GM21423 (cell line): ENCODE data around the gene MMRN2.

Experiments
- ATAC-seq: cut with Tn5 transposase; IDR thresholded peaks from one replicate; pipeline ENCODE4 v1.9.1; 2021; ENCODE audit warnings: mild to moderate bottlenecking, moderate library complexity; ENCODE audit not compliant: unreplicated experiment

MMRN2 gene

GRCh38 chr10:86898511-86898910 lies 58.9 kb downstream of the MMRN2 start:
- no peak for ATAC-seq

GRCh38 chr10:86889997-86890396 lies 67.4 kb downstream of the MMRN2 start:
- ATAC-seq = no peak

- peak; percentile 99 for ATAC-seq
These were observed 68.6 kb downstream of the MMRN2 start for GRCh38 chr10:86888585-86889381.
